Thoracic aorta (tissue), 2 donors: ENCODE data around the gene RAPGEF4. TPM values are rescaled to one million over a fixed set of nuclear protein-coding genes. Genes with fewer than 3 reads are reported as not detected.

Experiments used
- ATAC-seq: fragments of 150-250 bp; one replicate; pipeline ENCODE4 v1.8.0; 2017; ENCODE audit warnings: low read depth; ENCODE audit not compliant: insufficient number of reproducible peaks, low FRiP score
- DNase-seq: peaks from one replicate; pipeline ENCODE4 v3.0.0-alpha.2; 2020; ENCODE audit warnings: low spot score
- H3K27ac ChIP-seq, 2 donors: fragments of 200-600 bp; sonication (generic); 1 replicate in 1 of 2; 2 replicates in 1 of 2; pipeline ENCODE4 v1.5.1; 2016; ENCODE audit warnings: mild to moderate bottlenecking in 2 of 2, moderate library complexity in 2 of 2
- H3K27me3 ChIP-seq: fragments of 200-600 bp; sonication (generic); replicated peaks from 2 replicates; pipeline ENCODE4 v1.6.0; 2016; ENCODE audit warnings: mild to moderate bottlenecking; ENCODE audit not compliant: insufficient read depth
- H3K36me3 ChIP-seq: fragments of 200-600 bp; sonication (generic); one replicate; pipeline ENCODE4 v1.5.1; 2016
- H3K4me1 ChIP-seq, 2 donors: fragments of 200-600 bp; sonication (generic); 1 replicate in 1 of 2; 2 replicates in 1 of 2; pipeline versions ENCODE4 v1.5.1 to v1.6.0; 2016; ENCODE audit warnings: low read depth in 2 of 2, mild to moderate bottlenecking in 1 of 2; ENCODE audit not compliant: control insufficient read depth in 1 of 2
- H3K4me3 ChIP-seq: fragments of 200-600 bp; sonication (generic); 2 replicates; pipeline ENCODE4 v1.5.1; 2016; ENCODE audit warnings: mild to moderate bottlenecking
- H3K9me3 ChIP-seq: fragments of 200-600 bp; sonication (generic); 2 replicates; pipeline ENCODE4 v1.5.1; 2016
- CTCF ChIP-seq: fragments of 200-600 bp; sonication (generic); IDR thresholded peaks from one replicate; pipeline ENCODE4 v1.5.1; 2019; ENCODE audit warnings: antibody characterized with exemption
- total RNA-seq, 2 donors: library from RNA; depleted of rRNA; stranded (reverse); fragments of >200 nt; gene quantifications; one replicate each; pipeline versions ENCODE4 v1.1.0 to v1.2.3, GENCODE V29; 2016

RAPGEF4 gene
- total RNA-seq, 2 donors from 2014 or later: 9.9 to 18.4 TPM

- Histone ChIP-seq H3K36me3 (no peaks in the 10 kb centered on the region), H3K27ac (no peak overlapping the region), H3K4me1 (no peaks in the 10 kb centered on the region), H3K4me3 (no peak overlapping the region), H3K27me3 (no peaks in the 10 kb centered on the region), H3K9me3 (no peaks in the 10 kb centered on the region)
- no peak for DNase-seq
- no peak for TF ChIP-seq CTCF
- no peak for ATAC-seq
Measured at GRCh38 chr2:172953970-172954852, 218.6 kb downstream of the RAPGEF4 start.

GRCh38 chr2:172955587-172955986 lies 219.9 kb downstream of the RAPGEF4 start:
- Histone ChIP-seq H3K36me3 (no peaks in the 10 kb centered on the region), H3K4me1 (no peaks in the 10 kb centered on the region), H3K27ac (no peak overlapping the region), H3K4me3 (no peak overlapping the region), H3K9me3 (no peaks in the 10 kb centered on the region), H3K27me3 (no peaks in the 10 kb centered on the region)
- no peak for TF ChIP-seq CTCF
- ATAC-seq: no peak
- no peak for DNase-seq

DNA sequence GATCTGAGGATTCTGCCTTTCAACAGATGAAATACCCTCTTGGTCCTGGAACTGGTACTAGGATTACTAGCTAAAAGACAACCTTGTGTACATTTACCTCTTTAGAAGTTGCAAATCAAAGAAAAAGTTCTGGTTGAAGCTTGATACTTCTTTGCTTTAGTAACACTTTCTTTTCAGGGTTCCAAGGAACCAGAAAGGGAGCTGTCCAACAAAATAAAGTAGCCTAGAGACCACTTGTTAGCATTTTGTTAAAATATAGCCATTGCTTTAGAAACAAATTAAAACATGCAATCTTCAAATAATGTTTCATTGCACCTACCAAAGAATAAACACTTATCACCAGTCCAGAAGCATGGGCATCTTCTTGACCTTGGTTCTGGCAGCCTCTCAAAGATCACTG lies 222.1 kb downstream of the RAPGEF4 start:
- H3K4me3 ChIP-seq: no peak overlapping the region
- no peak overlapping the region for H3K27ac ChIP-seq
- ATAC-seq: no peak
- no peaks in the 10 kb centered on the region for H3K27me3 ChIP-seq
- DNase-seq: no peak
- H3K36me3 ChIP-seq: no peaks in the 10 kb centered on the region
- no peaks in the 10 kb centered on the region for H3K9me3 ChIP-seq
- no peak for TF ChIP-seq CTCF
- H3K4me1 ChIP-seq: no peaks in the 10 kb centered on the region

DNA sequence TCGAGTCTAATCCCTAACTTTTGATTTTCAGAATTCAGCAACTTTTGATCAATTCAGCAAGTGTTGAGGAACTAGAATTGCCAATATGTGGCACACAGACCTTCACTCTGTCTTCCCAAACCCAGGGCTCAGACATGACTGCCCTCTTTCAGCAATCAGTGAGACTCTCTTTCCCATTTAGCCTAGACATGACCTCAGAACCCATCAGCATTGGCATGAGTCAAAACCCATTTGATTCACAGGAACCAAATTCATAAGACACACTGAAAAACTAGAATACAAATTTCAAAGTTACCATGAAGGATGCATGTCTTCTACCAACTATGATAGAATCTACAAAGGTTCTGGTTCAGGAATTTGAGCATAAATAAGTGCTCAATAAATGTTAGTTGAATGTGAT lies 226.4 kb downstream of the RAPGEF4 start:
- ATAC-seq: no peak
- no peak for TF ChIP-seq CTCF
- Histone ChIP-seq H3K9me3 (no peaks in the 10 kb centered on the region), H3K4me3 (no peak overlapping the region), H3K27me3 (no peaks in the 10 kb centered on the region), H3K4me1 (peaks cover 0 to under 1% of the 10 kb centered on the region in 2 donors), H3K27ac (no peak overlapping the region), H3K36me3 (no peaks in the 10 kb centered on the region)
- no peak for DNase-seq

GRCh38 chr2:172962824-172963223 lies 227.2 kb downstream of the RAPGEF4 start:
- Histone ChIP-seq H3K36me3 (no peaks in the 10 kb centered on the region), H3K4me1 (peaks cover 3 to 8% of the 10 kb centered on the region in 2 donors), H3K4me3 (no peak overlapping the region), H3K27me3 (no peaks in the 10 kb centered on the region), H3K9me3 (no peaks in the 10 kb centered on the region), H3K27ac (no peak overlapping the region)
- ATAC-seq (no peak), DNase-seq (no peak)
- no peak for TF ChIP-seq CTCF
